Brain microvascular endothelial cell (primary cell): ENCODE data around the gene FBXO10.

Experiments
- DNase-seq: peaks from one replicate; pipeline ENCODE4 v3.0.0-alpha.2; 2020
- H3K27ac ChIP-seq: fragments of 250-450 bp; sonication (Bioruptor Pico); 2 replicates; pipeline ENCODE4 v1.5.1; 2020; ENCODE audit warnings: mild to moderate bottlenecking, moderate library complexity
- H3K27me3 ChIP-seq: fragments of 250-450 bp; sonication (Bioruptor Pico); replicated peaks from 2 replicates; pipeline ENCODE4 v1.5.1; 2020; ENCODE audit warnings: mild to moderate bottlenecking
- H3K36me3 ChIP-seq: fragments of 250-450 bp; sonication (Bioruptor Pico); replicated peaks from 2 replicates; pipeline ENCODE4 v1.5.1; 2020; ENCODE audit warnings: mild to moderate bottlenecking
- H3K4me3 ChIP-seq: 2 replicates; pipeline ENCODE4 v1.5.1; 2011; ENCODE audit warnings: low read depth, mild to moderate bottlenecking, control low read depth, low read length, moderate library complexity
- in situ Hi-C: cut with HindIII; loops from 2 replicates; pipeline ENCODE4 v1.10.0; 2017; ENCODE audit warnings: low sequenced_read_pairs, low pct_ligation_motif_present
- TF ChIP-seq, protein P1 (sequence below): IDR thresholded peaks from 2 replicates; pipeline ENCODE4 v1.5.1; 2011; ENCODE audit warnings: low read depth, mild to moderate bottlenecking, moderate library complexity, low read length, control low read depth, inconsistent platforms; ENCODE audit errors: missing control alignments

The FBXO10 gene

GRCh38 chr9:37583522-37584121, 7.4 kb upstream of the FBXO10 start:
- H3K27me3 ChIP-seq, result no peaks in the 10 kb centered on the region
- no peak overlapping the region for H3K27ac ChIP-seq
- peaks cover 59% of the 10 kb centered on the region for H3K36me3 ChIP-seq
- TF ChIP-seq, protein P1, sequence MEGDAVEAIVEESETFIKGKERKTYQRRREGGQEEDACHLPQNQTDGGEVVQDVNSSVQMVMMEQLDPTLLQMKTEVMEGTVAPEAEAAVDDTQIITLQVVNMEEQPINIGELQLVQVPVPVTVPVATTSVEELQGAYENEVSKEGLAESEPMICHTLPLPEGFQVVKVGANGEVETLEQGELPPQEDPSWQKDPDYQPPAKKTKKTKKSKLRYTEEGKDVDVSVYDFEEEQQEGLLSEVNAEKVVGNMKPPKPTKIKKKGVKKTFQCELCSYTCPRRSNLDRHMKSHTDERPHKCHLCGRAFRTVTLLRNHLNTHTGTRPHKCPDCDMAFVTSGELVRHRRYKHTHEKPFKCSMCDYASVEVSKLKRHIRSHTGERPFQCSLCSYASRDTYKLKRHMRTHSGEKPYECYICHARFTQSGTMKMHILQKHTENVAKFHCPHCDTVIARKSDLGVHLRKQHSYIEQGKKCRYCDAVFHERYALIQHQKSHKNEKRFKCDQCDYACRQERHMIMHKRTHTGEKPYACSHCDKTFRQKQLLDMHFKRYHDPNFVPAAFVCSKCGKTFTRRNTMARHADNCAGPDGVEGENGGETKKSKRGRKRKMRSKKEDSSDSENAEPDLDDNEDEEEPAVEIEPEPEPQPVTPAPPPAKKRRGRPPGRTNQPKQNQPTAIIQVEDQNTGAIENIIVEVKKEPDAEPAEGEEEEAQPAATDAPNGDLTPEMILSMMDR, result no peak
- no peak for DNase-seq
- H3K4me3 ChIP-seq, result no peak overlapping the region
- in situ Hi-C loops, result loop anchor here (25.0 kb wide), 1 partner anchor 96 kb away; the partner anchor contains the start of gene POLR1E

DNA sequence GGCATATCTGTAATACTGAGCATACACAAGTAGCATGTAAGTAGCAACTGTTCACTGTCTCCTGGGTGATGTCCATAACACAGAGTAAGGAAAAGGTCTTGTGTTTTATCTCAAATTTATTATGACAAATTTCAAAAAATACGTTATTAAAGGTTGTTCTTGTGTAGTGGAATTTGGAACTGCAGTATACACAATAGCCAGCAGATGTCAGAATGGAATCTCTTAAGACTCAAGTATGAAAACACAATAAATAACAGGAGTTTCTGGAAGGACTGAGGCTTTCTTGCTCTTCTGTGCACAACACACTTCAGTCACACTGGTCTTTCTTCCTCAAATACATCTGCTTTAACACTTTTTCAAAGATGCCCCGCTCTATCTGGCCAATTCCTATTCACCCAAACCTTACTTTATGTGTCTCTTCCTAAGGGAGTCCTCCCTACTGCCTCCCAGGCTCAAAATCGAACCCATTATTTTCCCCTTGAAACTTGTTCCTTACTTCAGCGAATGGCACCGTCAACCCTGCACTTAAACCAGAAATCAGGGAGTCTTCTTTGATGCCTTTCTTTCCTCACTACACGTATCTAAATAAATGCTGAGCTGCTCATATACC, 6.5 kb upstream of the FBXO10 start:
- H3K36me3 ChIP-seq, result peaks cover 50% of the 10 kb centered on the region
- no peak overlapping the region for H3K27ac ChIP-seq
- no peaks in the 10 kb centered on the region for H3K27me3 ChIP-seq
- DNase-seq, result peak; percentile 47
- in situ Hi-C loops, result loop anchor here (25.0 kb wide), 1 partner anchor 95 kb away; the partner anchor contains the start of gene POLR1E
- TF ChIP-seq, protein P1, result peak; percentile 56
- no peak overlapping the region for H3K4me3 ChIP-seq

GRCh38 chr9:37575511-37575914, 667 bp downstream of the FBXO10 start:
- H3K27ac ChIP-seq, result peak overlapping the region; percentile 55
- DNase-seq, result no peak
- in situ Hi-C loops, result loop anchor here (25.0 kb wide), 1 partner anchor 88 kb away; the partner anchor contains the start of gene POLR1E

GRCh38 chr9:37575001-37575400, 1.2 kb downstream of the FBXO10 start:
- H3K27ac ChIP-seq, result no peak overlapping the region
- H3K4me3 ChIP-seq, result peak overlapping the region; percentile 81

More at GRCh38 chr9:37575511-37575914, 667 bp downstream of the FBXO10 start:
- TF ChIP-seq, protein P1, result no peak
- no peaks in the 10 kb centered on the region for H3K27me3 ChIP-seq
- H3K4me3 ChIP-seq, result peak overlapping the region; percentile 81
- H3K36me3 ChIP-seq, result no peaks in the 10 kb centered on the region

GRCh38 chr9:37574241-37574721, 1.9 kb downstream of the FBXO10 start:
- TF ChIP-seq, protein P1, result no peak

More at GRCh38 chr9:37575001-37575400, 1.2 kb downstream of the FBXO10 start:
- in situ Hi-C loops, result loop anchor here (25.0 kb wide), 1 partner anchor 88 kb away; the partner anchor contains the start of gene POLR1E
- TF ChIP-seq, protein P1, result no peak
- Histone ChIP-seq H3K36me3 (no peaks in the 10 kb centered on the region), H3K27me3 (no peaks in the 10 kb centered on the region)
- DNase-seq, result no peak

More at GRCh38 chr9:37574241-37574721, 1.9 kb downstream of the FBXO10 start:
- H3K4me3 ChIP-seq, result peak overlapping the region; percentile 12
- H3K36me3 ChIP-seq, result no peaks in the 10 kb centered on the region
- peak; percentile 47 for DNase-seq
- no peaks in the 10 kb centered on the region for H3K27me3 ChIP-seq
- H3K27ac ChIP-seq, result peak overlapping the region; percentile 3
- in situ Hi-C loops, result no loop called here
